Measurements from ENCODE around the gene IRF7.

- TF ChIP-seq CTCF (conservative IDR thresholded peaks at IDR 0.05 in 1 of 2, IDR thresholded peaks at IDR 0.05 in 1 of 2; ENCODE audit: extremely low read depth in 1 of 2, insufficient read depth in 1 of 2, low read depth in 1 of 2, low read length in 2 of 2): no peak
- TF ChIP-seq EZH2 (IDR thresholded peaks at IDR 0.05; ENCODE audit: borderline replicate concordance, low read length): no peak
Measured at GRCh38 chr11:640021-640706, 24.4 kb upstream of the IRF7 start.

All from mammary epithelial cell (primary cell).